PFSK-1 (cell line): ENCODE measurements around the gene RAP2C.

Experiments
- POLR2AphosphoS5 ChIP-seq: IDR thresholded peaks from 2 replicates; pipeline ENCODE4 v1.6.1; 2012; ENCODE audit warnings: low read depth, mild to moderate bottlenecking, control low read depth, low read length, moderate library complexity
- TAF1 ChIP-seq: IDR thresholded peaks from 2 replicates; pipeline ENCODE4 v1.6.1; 2012; ENCODE audit warnings: low read length, control low read depth, borderline replicate concordance; ENCODE audit not compliant: insufficient read depth
- TF ChIP-seq, protein P1 (sequence below), 2 experiments: IDR thresholded peaks; 2 replicates each; pipeline versions ENCODE4 v1.6.1 to v1.8.0; 2011 to 2012; ENCODE audit warnings: low read depth in 2 of 2, low read length in 2 of 2, control low read depth in 1 of 2, inconsistent platforms in 1 of 2, mild to moderate bottlenecking in 1 of 2, moderate library complexity in 1 of 2; ENCODE audit not compliant: insufficient read depth in 1 of 2

DNA sequence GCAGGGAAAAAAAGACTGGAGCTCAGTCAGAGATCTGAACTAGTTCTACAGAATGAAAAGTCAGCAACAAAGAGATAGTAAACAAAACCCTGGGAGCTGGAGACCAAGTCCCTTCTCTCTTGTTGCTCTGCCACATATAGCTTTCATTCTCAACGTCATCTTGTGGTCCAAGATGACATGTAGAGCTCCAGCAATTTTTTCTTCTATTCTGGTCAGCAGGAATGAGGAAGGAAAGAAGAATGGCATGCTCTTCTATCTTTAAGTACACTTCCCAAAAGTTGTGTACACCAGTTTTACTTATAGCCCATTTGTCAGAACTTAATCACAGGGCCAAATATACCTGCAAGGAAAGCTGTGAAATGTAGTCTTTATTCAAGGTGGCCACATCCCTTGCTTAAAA is 45.6 kb downstream of the RAP2C start:
- TF ChIP-seq TAF1: no peak
- TF ChIP-seq, protein P1, sequence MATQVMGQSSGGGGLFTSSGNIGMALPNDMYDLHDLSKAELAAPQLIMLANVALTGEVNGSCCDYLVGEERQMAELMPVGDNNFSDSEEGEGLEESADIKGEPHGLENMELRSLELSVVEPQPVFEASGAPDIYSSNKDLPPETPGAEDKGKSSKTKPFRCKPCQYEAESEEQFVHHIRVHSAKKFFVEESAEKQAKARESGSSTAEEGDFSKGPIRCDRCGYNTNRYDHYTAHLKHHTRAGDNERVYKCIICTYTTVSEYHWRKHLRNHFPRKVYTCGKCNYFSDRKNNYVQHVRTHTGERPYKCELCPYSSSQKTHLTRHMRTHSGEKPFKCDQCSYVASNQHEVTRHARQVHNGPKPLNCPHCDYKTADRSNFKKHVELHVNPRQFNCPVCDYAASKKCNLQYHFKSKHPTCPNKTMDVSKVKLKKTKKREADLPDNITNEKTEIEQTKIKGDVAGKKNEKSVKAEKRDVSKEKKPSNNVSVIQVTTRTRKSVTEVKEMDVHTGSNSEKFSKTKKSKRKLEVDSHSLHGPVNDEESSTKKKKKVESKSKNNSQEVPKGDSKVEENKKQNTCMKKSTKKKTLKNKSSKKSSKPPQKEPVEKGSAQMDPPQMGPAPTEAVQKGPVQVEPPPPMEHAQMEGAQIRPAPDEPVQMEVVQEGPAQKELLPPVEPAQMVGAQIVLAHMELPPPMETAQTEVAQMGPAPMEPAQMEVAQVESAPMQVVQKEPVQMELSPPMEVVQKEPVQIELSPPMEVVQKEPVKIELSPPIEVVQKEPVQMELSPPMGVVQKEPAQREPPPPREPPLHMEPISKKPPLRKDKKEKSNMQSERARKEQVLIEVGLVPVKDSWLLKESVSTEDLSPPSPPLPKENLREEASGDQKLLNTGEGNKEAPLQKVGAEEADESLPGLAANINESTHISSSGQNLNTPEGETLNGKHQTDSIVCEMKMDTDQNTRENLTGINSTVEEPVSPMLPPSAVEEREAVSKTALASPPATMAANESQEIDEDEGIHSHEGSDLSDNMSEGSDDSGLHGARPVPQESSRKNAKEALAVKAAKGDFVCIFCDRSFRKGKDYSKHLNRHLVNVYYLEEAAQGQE (IDR thresholded peaks at IDR 0.05; ENCODE audit: insufficient read depth in 1 of 2, low read depth in 2 of 2, low read length in 2 of 2): no peak
- no peak for TF ChIP-seq POLR2AphosphoS5
